ENCODE results near the gene LCN9.

The LCN9 gene

GRCh38 chr9:135701067-135701958, 38.2 kb downstream of the LCN9 start:
- DNase-seq, result no peak

GRCh38 chr9:135701959-135702721, 39.0 kb downstream of the LCN9 start, which contains the start of gene KCNT1:
Gene KCNT1, plus strand, starts transcription at chr9:135702185. Its CDS starts 74 bp downstream, at chr9:135702259.
- peak; percentile 47 for DNase-seq

- no peak for DNase-seq
Observed at GRCh38 chr9:135703726-135704125, 40.6 kb downstream of the LCN9 start.

- no peak for DNase-seq
Observed at GRCh38 chr9:135704483-135704882, 41.4 kb downstream of the LCN9 start.

GRCh38 chr9:135705376-135705775, 42.3 kb downstream of the LCN9 start:
- no peak for DNase-seq

- DNase-seq, result no peak
Observed at GRCh38 chr9:135706288-135706687, 43.2 kb downstream of the LCN9 start.

- DNase-seq, result no peak
Observed at GRCh38 chr9:135707252-135708138, 44.4 kb downstream of the LCN9 start.

GRCh38 chr9:135708164-135708563, 45.1 kb downstream of the LCN9 start:
- no peak for DNase-seq

GRCh38 chr9:135711391-135711790, 48.3 kb downstream of the LCN9 start:
- no peak for DNase-seq

- DNase-seq, result no peak
Observed at GRCh38 chr9:135711881-135712280, 48.8 kb downstream of the LCN9 start.

GRCh38 chr9:135712613-135713295, 49.6 kb downstream of the LCN9 start:
- DNase-seq, result no peak

GRCh38 chr9:135714242-135715055, 51.3 kb downstream of the LCN9 start:
- DNase-seq, result no peak

- no peak for DNase-seq
Observed at GRCh38 chr9:135715056-135715595, 52.0 kb downstream of the LCN9 start.

GRCh38 chr9:135716045-135716444, 52.9 kb downstream of the LCN9 start:
- no peak for DNase-seq
